ENCODE measurements around the gene ALPG.
"Not testable (repeated sequence)": the region's sequence is repeated elsewhere in the genome, so short reads cannot be mapped to it uniquely, and the experiment has no call there.

ALPG gene

DNA sequence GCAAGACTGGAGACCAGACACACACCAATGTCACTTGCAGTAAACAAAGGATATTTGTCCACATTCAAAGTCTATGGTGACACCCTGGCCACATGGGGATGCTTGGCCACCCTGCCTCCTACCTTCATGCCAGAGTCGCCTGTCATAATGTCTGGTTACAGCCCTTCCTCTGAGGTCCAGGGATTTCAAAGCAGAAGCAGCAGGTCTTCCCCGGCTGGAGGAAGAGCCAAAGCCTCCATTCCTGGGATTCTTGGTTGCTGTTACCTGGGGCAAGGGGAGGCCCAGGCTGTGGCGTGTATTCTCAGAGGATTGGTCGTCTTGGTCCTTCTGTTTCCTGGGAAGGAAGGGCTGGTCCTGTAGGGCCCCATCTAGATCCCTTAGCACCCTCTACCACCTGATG lies 30.4 kb upstream of the ALPG start:
- no peak overlapping the region for H3K27ac ChIP-seq (ENCODE audit: poor library complexity, severe bottlenecking)
- H3K4me3 ChIP-seq (ENCODE audit: severe bottlenecking): no peak overlapping the region
- peak; percentile 12 for DNase-seq (ENCODE audit: low spot score)
- H3K36me3 ChIP-seq (ENCODE audit: low read depth): no peaks in the 10 kb centered on the region
- no peaks in the 10 kb centered on the region for H3K27me3 ChIP-seq (ENCODE audit: insufficient read depth, poor library complexity, severe bottlenecking)
- no peaks in the 10 kb centered on the region for H3K9me3 ChIP-seq (ENCODE audit: severe bottlenecking)
- no peak for ATAC-seq (ENCODE audit: low read depth)
- H3K4me1 ChIP-seq (ENCODE audit: insufficient read depth, poor library complexity, severe bottlenecking): peaks cover 4% of the 10 kb centered on the region
- TF ChIP-seq, protein P1, sequence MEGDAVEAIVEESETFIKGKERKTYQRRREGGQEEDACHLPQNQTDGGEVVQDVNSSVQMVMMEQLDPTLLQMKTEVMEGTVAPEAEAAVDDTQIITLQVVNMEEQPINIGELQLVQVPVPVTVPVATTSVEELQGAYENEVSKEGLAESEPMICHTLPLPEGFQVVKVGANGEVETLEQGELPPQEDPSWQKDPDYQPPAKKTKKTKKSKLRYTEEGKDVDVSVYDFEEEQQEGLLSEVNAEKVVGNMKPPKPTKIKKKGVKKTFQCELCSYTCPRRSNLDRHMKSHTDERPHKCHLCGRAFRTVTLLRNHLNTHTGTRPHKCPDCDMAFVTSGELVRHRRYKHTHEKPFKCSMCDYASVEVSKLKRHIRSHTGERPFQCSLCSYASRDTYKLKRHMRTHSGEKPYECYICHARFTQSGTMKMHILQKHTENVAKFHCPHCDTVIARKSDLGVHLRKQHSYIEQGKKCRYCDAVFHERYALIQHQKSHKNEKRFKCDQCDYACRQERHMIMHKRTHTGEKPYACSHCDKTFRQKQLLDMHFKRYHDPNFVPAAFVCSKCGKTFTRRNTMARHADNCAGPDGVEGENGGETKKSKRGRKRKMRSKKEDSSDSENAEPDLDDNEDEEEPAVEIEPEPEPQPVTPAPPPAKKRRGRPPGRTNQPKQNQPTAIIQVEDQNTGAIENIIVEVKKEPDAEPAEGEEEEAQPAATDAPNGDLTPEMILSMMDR (IDR thresholded peaks at IDR 0.05; ENCODE audit: poor library complexity, severe bottlenecking): no peak

DNA sequence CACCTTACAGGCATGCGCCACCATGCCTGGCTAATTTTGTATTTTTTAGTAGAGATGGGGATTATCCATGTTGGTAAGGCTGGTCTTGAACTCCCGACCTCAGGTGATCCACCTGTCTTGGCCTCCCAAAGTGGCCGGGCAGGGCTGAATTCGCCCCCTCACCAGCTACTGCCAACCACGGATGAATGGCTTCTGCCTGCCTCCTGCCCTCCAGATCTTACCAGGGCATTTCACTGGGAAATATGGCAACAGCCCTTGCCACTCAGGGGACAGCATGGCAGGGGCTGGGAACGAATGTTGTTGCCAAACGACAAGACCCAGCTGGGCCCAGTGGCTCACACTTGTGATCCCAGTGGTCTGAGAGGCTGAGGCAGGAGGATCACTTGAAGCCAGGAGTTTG lies 29.9 kb upstream of the ALPG start:
- no peak overlapping the region for H3K27ac ChIP-seq (ENCODE audit: poor library complexity, severe bottlenecking)
- H3K4me3 ChIP-seq (ENCODE audit: severe bottlenecking): no peak overlapping the region
- peaks cover 2% of the 10 kb centered on the region for H3K27me3 ChIP-seq (ENCODE audit: insufficient read depth, poor library complexity, severe bottlenecking)
- no peaks in the 10 kb centered on the region for H3K36me3 ChIP-seq (ENCODE audit: low read depth)
- H3K9me3 ChIP-seq (ENCODE audit: severe bottlenecking): no peaks in the 10 kb centered on the region
- DNase-seq (ENCODE audit: low spot score) (peak; percentile 32), ATAC-seq (ENCODE audit: low read depth) (no peak)
- TF ChIP-seq, protein P1 (IDR thresholded peaks at IDR 0.05; ENCODE audit: poor library complexity, severe bottlenecking): no peak
- H3K4me1 ChIP-seq (ENCODE audit: insufficient read depth, poor library complexity, severe bottlenecking): peaks cover 4% of the 10 kb centered on the region

DNA sequence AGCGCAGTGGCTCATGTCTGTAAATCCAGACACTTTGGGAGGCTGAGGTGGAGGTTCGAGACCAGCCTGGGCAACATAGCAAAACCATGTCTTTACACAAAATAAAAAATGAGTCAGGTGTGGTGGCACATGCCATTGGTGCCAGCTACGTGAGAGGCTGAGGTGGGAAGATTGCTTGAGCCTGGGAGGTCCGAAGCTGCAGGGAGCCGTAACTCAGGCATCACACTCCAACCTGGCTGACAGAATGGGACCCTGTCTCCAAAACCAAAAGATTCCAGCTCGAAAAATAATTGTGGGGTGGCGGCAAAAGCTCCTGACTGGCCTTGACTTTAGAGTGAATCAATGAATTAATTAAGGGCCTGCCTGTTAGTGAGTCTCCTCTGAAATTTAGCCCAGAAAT lies 29.3 kb upstream of the ALPG start:
- H3K36me3 ChIP-seq (ENCODE audit: low read depth): no peaks in the 10 kb centered on the region
- H3K4me3 ChIP-seq (ENCODE audit: severe bottlenecking): no peak overlapping the region
- DNase-seq (ENCODE audit: low spot score): peak; percentile 2
- H3K4me1 ChIP-seq (ENCODE audit: insufficient read depth, poor library complexity, severe bottlenecking): peaks cover 4% of the 10 kb centered on the region
- H3K27me3 ChIP-seq (ENCODE audit: insufficient read depth, poor library complexity, severe bottlenecking): peaks cover 7% of the 10 kb centered on the region
- no peak for ATAC-seq (ENCODE audit: low read depth)
- no peaks in the 10 kb centered on the region for H3K9me3 ChIP-seq (ENCODE audit: severe bottlenecking)
- no peak overlapping the region for H3K27ac ChIP-seq (ENCODE audit: poor library complexity, severe bottlenecking)
- TF ChIP-seq, protein P1 (IDR thresholded peaks at IDR 0.05; ENCODE audit: poor library complexity, severe bottlenecking): no peak

DNA sequence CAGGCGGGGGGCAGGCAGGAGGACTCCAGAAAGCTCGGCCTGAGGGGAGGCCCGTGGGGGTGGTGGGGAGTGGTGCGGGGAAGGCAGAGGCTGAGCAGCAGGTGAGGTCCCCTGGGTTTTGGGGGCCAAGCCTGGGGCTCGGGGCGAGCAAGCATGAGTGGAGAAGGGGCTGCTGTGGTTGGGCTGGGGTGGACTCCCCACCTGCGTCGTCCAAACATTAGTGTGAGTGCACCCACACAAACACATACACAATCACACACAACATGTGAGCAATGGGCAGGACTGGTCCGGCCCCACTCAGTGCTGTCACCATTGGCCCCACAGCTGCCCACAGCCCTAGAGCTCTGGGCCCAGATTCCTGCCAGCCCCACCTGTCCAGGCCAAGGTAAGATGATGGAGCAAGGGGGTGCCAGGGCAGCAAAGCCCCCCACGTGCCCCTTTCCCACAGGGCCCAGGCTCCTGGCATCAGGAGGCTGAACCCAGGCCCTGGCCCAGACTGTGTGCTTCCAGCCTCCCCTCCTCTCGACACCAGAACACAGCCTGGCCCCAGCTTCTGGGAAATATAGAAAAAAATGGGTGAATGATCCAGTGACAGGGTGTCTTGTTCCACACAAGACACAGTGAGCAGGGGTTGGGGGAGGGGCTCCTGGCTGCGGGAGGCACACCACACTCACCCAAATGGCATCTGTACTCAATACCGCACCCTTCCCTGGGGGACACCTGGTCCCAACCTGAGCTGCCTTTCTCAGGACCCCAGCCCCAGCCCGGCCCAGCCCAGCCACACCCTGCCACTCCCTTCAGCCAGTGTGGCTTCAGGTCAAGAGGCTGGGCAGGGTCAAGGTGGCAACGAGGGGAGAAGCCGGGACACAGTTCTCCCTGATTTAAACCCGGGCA lies 28.6 kb upstream of the ALPG start:
- TF ChIP-seq, protein P1 (IDR thresholded peaks at IDR 0.05; ENCODE audit: poor library complexity, severe bottlenecking): no peak
- Histone ChIP-seq H3K9me3 (ENCODE audit: severe bottlenecking) (no peaks in the 10 kb centered on the region), H3K36me3 (ENCODE audit: low read depth) (no peaks in the 10 kb centered on the region), H3K27me3 (ENCODE audit: insufficient read depth, poor library complexity, severe bottlenecking) (peaks cover 11% of the 10 kb centered on the region), H3K4me3 (ENCODE audit: severe bottlenecking) (no peak overlapping the region), H3K4me1 (ENCODE audit: insufficient read depth, poor library complexity, severe bottlenecking) (peaks cover 4% of the 10 kb centered on the region), H3K27ac (ENCODE audit: poor library complexity, severe bottlenecking) (no peak overlapping the region)
- DNase-seq (ENCODE audit: low spot score): peak; percentile 70
- ATAC-seq (ENCODE audit: low read depth): peak; percentile 46

DNA sequence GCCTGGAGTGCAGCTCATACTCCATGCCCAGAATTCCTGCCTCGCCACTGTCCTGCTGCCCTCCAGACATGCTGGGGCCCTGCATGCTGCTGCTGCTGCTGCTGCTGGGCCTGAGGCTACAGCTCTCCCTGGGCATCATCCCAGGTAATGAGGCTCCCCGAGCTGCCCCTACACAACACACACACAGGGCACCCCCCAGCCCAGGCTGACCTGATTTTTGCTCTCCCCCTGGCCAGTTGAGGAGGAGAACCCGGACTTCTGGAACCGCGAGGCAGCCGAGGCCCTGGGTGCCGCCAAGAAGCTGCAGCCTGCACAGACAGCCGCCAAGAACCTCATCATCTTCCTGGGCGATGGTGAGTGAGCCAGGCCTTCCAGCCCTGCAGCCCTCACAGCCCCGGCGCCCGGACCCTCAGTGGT lies 27.9 kb upstream of the ALPG start, which contains the start of gene ALPP:
Gene ALPP, plus strand, starts transcription at position 17 of the 417 bp plus-strand sequence. Its CDS starts 52 bp downstream, at position 69.
- H3K9me3 ChIP-seq (ENCODE audit: severe bottlenecking); H3K27ac ChIP-seq (ENCODE audit: poor library complexity, severe bottlenecking); H3K36me3 ChIP-seq (ENCODE audit: low read depth); H3K4me3 ChIP-seq (ENCODE audit: severe bottlenecking); H3K4me1 ChIP-seq (ENCODE audit: insufficient read depth, poor library complexity, severe bottlenecking): not testable (repeated sequence)
- H3K27me3 ChIP-seq (ENCODE audit: insufficient read depth, poor library complexity, severe bottlenecking): peaks cover 17% of the 10 kb centered on the region
- peak; percentile 29 for DNase-seq (ENCODE audit: low spot score)
- peak; percentile 59 for ATAC-seq (ENCODE audit: low read depth)

DNA sequence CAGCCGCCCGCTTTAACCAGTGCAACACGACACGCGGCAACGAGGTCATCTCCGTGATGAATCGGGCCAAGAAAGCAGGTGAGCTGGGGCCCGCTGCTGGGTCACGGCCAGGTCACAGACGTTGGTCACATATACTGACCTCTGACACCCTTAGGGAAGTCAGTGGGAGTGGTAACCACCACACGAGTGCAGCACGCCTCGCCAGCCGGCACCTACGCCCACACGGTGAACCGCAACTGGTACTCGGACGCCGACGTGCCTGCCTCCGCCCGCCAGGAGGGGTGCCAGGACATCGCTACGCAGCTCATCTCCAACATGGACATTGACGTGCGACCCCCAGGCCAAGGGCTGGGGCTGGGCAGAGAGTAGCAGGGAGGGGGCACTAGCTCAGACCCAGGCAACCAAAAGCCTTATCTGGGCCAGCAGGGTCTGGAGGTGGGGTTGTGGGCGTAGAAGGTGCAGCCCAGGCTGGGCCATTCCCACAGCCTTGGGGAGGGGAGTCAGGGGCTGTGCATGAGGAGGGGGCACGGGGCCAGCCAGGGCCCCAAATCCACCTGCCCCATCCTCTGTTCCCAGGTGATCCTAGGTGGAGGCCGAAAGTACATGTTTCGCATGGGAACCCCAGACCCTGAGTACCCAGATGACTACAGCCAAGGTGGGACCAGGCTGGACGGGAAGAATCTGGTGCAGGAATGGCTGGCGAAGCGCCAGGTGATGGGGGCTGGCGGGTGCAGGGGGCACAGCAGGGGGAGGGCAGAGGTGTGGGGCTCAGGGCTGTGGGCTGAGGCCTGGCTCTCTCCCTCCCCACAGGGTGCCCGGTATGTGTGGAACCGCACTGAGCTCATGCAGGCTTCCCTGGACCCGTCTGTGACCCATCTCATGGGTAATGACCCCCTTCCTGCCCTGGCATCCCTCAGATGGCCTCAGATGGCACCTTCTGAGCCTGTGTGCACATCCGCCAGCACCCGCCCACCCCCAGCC lies 26.7 kb upstream of the ALPG start:
- not testable (repeated sequence) for H3K27ac ChIP-seq (ENCODE audit: poor library complexity, severe bottlenecking); H3K36me3 ChIP-seq (ENCODE audit: low read depth); H3K4me3 ChIP-seq (ENCODE audit: severe bottlenecking); H3K4me1 ChIP-seq (ENCODE audit: insufficient read depth, poor library complexity, severe bottlenecking); ATAC-seq (ENCODE audit: low read depth); H3K9me3 ChIP-seq (ENCODE audit: severe bottlenecking)
- DNase-seq (ENCODE audit: low spot score): peak; percentile 33
- H3K27me3 ChIP-seq (ENCODE audit: insufficient read depth, poor library complexity, severe bottlenecking): peaks cover 29% of the 10 kb centered on the region

DNA sequence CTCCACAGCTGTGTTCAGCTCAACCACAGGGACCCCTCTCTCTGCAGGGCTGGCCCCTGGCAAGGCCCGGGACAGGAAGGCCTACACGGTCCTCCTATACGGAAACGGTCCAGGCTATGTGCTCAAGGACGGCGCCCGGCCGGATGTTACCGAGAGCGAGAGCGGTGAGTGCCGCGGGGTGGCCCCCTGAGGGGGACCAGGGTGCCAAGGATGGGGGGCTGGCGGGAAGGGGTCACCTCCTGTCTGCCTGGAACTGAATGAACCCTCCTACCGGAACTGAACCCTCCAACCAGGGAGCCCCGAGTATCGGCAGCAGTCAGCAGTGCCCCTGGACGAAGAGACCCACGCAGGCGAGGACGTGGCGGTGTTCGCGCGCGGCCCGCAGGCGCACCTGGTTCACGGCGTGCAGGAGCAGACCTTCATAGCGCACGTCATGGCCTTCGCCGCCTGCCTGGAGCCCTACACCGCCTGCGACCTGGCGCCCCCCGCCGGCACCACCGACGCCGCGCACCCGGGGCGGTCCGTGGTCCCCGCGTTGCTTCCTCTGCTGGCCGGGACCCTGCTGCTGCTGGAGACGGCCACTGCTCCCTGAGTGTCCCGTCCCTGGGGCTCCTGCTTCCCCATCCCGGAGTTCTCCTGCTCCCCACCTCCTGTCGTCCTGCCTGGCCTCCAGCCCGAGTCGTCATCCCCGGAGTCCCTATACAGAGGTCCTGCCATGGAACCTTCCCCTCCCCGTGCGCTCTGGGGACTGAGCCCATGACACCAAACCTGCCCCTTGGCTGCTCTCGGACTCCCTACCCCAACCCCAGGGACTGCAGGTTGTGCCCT lies 25.2 kb upstream of the ALPG start:
- H3K9me3 ChIP-seq (ENCODE audit: severe bottlenecking); H3K4me3 ChIP-seq (ENCODE audit: severe bottlenecking); H3K27ac ChIP-seq (ENCODE audit: poor library complexity, severe bottlenecking); H3K36me3 ChIP-seq (ENCODE audit: low read depth); H3K4me1 ChIP-seq (ENCODE audit: insufficient read depth, poor library complexity, severe bottlenecking): not testable (repeated sequence)
- ATAC-seq (ENCODE audit: low read depth): 0 out of 3 replicates have a peak, but pooled peaks have one; percentile 8
- H3K27me3 ChIP-seq (ENCODE audit: insufficient read depth, poor library complexity, severe bottlenecking): peaks cover 44% of the 10 kb centered on the region
- peak; percentile 42 for DNase-seq (ENCODE audit: low spot score)

Data from RWPE2 (cell line).